HTERT RPE-1 (cell line): ENCODE data around the gene C4B.
"Not testable (repeated sequence)": the region's sequence is repeated elsewhere in the genome, so short reads cannot be mapped to it uniquely, and the experiment has no call there.

Experiments
- in situ Hi-C: fragments of 300-500 bp; cut with MboI; formaldehyde crosslinking; loops from 4 replicates; pipeline ENCODE4 v1.14.3; 2020; ENCODE audit warnings: low sequenced_read_pairs

C4B gene

DNA sequence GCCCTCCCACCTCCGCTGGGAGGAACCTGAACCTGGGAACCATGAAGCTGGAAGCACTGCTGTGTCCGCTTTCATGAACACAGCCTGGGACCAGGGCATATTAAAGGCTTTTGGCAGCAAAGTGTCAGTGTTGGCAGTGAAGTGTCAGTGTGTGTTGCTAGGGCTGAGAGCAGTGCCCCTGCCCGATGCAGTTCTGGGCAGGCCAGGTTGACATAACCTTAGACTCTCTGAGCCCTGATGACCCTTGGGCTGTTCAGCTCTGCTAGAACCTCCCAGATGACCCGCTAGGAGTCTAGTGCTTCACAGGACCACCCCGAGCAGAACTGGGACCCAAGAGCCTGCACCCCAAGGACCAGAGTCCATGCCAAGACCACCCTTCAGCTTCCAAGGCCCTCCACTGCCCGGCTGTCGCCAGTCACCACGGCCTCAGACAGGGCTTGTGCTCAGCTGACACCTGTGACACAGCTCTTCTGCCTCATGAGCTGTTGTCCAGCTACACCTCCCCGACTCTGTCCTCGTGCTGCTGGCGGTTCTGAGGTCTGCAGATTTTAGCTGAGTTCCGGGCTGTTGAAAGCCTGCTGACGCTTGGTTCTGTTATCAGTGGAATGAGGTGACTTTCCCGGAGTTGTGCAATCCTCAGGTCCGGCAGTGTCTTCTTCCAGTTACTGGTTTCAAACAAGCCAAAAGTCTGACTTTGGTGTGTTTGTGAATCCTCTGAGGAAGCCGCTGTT lies 20.9 kb downstream of the C4B start:
- in situ Hi-C loops: not testable (repeated sequence)

DNA sequence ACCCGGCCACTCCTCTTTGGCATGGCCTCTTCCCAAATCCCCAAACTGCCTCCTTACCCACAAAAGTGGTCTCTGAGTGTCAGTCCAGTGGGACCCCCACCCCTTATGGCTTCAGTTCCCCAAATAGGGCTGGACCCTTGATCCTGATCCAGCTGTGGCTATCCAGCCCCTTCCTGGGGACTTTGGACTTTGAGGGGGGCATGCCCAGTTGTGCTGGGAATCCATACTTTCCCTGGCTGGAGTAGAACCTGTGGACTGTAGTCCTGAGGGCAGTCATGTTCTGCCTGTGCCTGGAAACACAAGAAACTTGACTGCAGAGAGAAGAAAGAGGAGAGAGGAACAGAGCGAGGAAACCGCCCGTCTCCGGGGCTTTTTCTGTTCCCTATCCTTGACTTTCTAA lies 22.5 kb downstream of the C4B start:
- in situ Hi-C loops: not testable (repeated sequence)

DNA sequence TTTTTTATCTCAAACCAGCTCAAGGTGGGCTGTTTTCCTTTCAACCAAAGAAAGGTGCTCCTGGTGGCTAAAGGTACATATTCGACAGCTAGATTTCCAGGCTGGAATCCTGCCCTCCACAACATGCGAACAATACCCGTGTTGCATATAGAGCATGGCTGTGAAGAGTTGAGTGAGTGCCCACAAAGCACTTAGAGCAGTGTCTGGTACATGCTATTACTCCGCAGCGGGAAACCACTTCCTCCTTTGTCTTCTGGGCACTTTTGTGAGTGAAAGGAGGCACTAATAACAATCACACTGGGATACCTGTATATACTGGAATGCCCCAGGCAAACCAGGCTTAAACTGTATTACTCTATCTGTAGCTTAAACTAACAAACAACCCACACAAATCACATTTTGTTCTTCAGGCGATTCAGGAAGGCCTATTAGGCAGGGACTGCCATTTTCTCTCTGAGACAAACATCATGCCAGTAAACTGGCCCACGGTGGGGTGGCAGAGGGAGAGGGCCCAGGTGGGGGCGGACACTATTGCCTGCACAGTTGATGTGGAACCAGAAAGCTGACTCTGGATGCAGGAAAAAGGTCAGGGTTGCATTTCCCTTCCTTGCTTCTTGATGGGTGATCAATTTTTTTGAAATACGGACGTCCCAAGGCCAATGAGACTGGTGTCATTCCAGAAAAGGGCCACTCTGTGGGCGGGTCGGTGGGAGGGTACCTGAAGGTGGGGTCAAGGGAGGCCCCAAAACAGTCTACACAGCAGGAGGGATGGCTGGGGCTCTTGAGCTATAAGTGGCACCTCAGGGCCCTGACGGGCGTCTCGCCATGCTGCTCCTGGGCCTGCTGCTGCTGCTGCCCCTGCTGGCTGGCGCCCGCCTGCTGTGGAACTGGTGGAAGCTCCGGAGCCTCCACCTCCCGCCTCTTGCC lies 23.3 kb downstream of the C4B start, which contains the start of gene CYP21A2:
Gene CYP21A2, plus strand, starts transcription at position 818 of the 927 bp plus-strand sequence. Its CDS starts 8 bp downstream, at position 826.
- in situ Hi-C loops: not testable (repeated sequence)

DNA sequence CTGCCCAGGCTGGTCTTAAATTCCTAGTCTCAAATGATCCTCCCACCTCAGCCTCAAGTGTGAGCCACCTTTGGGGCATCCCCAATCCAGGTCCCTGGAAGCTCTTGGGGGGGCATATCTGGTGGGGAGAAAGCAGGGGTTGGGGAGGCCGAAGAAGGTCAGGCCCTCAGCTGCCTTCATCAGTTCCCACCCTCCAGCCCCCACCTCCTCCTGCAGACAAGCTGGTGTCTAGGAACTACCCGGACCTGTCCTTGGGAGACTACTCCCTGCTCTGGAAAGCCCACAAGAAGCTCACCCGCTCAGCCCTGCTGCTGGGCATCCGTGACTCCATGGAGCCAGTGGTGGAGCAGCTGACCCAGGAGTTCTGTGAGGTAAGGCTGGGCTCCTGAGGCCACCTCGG lies 24.3 kb downstream of the C4B start:
- in situ Hi-C loops: not testable (repeated sequence)

DNA sequence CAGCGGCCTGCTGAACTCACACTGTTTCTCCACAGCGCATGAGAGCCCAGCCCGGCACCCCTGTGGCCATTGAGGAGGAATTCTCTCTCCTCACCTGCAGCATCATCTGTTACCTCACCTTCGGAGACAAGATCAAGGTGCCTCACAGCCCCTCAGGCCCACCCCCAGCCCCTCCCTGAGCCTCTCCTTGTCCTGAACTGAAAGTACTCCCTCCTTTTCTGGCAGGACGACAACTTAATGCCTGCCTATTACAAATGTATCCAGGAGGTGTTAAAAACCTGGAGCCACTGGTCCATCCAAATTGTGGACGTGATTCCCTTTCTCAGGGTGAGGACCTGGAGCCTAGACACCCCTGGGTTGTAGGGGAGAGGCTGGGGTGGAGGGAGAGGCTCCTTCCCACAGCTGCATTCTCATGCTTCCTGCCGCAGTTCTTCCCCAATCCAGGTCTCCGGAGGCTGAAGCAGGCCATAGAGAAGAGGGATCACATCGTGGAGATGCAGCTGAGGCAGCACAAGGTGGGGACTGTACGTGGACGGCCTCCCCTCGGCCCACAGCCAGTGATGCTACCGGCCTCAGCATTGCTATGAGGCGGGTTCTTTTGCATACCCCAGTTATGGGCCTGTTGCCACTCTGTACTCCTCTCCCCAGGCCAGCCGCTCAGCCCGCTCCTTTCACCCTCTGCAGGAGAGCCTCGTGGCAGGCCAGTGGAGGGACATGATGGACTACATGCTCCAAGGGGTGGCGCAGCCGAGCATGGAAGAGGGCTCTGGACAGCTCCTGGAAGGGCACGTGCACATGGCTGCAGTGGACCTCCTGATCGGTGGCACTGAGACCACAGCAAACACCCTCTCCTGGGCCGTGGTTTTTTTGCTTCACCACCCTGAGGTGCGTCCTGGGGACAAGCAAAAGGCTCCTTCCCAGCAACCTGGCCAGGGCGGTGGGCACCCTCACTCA lies 25.0 kb downstream of the C4B start:
- in situ Hi-C loops: not testable (repeated sequence)

DNA sequence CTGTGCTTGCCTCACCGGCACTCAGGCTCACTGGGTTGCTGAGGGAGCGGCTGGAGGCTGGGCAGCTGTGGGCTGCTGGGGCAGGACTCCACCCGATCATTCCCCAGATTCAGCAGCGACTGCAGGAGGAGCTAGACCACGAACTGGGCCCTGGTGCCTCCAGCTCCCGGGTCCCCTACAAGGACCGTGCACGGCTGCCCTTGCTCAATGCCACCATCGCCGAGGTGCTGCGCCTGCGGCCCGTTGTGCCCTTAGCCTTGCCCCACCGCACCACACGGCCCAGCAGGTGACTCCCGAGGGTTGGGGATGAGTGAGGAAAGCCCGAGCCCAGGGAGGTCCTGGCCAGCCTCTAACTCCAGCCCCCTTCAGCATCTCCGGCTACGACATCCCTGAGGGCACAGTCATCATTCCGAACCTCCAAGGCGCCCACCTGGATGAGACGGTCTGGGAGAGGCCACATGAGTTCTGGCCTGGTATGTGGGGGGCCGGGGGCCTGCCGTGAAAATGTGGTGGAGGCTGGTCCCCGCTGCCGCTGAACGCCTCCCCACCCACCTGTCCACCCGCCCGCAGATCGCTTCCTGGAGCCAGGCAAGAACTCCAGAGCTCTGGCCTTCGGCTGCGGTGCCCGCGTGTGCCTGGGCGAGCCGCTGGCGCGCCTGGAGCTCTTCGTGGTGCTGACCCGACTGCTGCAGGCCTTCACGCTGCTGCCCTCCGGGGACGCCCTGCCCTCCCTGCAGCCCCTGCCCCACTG lies 25.9 kb downstream of the C4B start:
- in situ Hi-C loops: not testable (repeated sequence)

DNA sequence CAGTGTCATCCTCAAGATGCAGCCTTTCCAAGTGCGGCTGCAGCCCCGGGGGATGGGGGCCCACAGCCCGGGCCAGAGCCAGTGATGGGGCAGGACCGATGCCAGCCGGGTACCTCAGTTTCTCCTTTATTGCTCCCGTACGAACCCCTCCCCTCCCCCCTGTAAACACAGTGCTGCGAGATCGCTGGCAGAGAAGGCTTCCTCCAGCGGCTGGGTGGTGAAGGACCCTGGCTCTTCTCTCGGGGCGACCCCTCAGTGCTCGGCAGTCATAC lies 26.4 kb downstream of the C4B start:
- in situ Hi-C loops: not testable (repeated sequence)

DNA sequence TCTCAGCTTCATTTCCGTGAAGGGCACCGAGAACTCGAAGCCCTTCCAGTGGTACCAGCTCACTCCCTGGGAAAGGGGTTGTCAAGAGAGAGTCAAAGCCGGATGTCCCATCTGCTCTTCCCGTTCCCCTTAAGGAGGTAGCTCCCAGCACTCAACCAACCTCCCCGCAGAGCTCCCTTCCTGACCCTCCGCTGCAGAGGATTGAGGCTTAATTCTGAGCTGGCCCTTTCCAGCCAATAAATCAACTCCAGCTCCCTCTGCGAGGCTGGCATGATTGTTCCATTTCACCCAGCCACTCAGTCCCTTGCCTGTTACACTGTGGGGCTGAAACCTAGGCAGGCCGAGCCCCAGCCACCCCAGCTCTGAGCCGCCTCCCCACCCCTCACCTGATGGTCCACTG lies 26.8 kb downstream of the C4B start:
- in situ Hi-C loops: not testable (repeated sequence)

DNA sequence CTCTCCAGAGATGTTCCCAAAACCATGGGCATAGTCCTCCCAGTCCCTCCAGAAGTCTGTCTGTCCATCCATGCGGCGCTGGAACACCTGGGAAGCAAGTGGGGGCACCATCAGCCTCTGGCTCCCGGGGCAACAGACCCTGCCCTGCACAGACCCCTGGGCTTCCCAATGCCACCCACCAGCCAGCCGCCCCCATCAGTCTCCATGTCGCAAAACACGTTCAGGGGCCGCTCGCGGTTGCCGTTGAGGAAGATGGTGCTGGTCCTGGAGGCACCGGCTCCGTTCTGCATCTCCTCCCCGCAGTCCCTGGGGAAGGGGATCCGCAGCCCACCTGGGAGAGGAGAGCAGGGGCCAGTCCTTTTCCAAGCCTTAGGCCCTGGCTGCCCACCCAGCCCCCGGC lies 27.7 kb downstream of the C4B start:
- in situ Hi-C loops: not testable (repeated sequence)

DNA sequence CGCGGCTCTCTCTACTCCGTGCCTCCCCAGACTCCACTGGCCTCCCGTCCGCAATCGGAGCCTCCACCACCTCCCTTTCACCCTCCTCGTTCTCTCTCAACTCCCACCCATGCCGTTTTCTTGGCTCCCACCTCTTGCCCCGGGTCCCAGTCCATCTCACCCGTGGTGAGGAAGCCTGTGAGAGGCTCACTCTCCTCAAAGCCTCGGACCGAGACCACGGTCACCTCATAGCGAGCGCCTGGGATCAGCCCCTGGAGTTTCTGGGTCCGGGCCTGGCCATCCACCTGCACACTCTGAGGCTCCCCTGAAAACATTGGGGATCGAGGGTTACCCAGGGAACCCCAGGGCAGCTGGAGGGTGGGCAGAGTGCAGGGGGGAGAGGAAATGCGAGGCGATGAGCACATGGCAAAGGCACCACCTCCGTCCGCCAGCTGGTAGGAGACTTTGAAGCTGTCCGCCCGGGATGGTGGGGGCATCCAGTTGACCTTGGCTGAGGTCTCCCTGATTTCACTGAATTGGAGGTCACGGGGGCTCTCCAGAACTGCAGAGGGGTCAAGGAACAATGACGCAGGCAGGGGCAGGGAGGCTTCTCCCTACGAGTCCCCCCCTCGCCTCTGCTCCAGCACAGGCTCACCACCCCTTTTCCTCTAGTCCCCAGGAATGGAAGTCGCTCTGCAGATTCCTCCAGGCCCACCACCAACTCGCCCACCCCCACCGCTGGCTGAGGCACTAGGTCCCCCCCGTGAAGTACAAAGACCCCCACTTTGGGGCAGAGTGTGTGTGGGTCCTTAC lies 29.2 kb downstream of the C4B start:
- in situ Hi-C loops: not testable (repeated sequence)

DNA sequence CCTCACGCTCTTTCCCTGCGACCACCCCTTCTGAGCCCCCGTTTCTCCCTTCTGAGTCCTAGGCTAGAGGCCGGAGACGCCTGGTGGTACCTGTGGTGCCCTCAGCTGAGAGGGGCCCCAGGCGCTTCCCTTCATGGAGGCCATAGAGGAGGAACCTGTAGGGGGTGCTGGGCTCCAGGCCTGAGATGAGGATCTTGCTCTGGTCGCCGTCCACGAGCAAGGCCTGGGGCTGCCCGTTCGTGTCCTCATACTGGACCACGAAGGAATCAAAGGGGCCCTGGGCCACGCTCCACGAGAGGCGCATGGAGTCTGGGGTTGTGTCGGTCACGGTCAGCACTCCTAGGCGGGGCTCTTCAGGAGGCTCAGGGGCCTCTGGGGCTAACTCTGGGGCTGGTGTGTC lies 30.3 kb downstream of the C4B start:
- in situ Hi-C loops: not testable (repeated sequence)

DNA sequence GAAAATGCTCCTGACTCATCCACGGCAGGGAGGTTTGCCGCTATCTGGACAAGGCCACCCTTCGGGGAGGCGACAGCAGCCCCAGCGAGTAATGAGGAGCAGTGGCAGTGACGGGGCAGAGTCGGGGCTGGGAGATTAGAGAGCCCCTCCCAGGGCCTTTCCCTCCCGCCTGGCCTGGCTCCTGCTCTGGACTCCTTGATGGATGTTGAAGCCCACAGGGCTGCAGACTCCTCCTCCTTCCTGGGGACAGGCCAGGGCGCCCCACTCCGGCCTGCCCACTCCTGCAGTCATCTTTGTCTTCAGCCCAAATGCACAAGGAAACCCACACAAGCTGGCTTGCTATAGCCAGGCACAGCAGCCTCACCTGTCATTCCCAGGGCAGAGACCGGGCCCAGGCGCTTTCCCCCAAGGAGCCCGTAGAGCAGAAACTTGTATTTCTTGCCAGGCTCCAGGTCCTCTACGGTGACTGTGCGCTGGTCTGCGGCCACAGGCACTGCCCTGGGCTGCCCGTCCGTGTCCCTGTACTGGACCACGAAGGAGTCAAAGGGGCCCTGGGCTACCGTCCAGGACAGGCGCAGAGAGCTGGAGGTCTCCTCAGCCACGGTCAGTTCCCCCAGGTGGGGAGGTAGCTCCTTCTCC lies 31.3 kb downstream of the C4B start:
- in situ Hi-C loops: no loop called here

DNA sequence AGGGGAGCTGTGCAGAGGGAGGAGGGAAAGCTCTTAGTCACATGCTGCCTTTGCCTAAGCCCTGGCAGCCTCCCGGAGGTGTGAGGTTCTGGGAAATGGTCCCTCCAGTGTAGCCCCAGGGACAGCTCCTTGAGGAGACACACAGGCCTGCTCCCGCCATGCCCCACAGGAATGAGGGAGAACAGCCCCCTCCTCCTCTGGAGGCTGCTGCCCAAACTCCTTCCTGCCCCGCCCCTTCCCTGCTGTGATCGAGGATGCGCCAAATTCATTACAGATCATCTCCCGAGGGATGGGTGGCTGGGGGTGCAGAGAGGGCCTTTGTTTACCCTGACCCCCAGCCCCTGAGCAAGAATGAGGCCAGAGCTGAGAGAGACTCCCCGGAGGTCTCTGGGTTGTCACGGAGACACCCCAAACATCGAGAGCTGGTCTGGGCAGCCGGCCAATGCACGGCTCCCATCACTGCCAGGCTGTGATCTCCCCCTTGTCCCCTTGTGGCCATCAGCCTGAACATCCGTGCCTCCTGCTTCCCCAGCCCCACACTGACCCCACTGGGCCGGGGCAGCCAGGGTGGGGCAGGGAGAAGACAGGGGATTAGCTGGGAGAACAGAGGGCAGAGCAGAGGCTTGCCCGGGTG lies 32.0 kb downstream of the C4B start:
- in situ Hi-C loops: no loop called here

DNA sequence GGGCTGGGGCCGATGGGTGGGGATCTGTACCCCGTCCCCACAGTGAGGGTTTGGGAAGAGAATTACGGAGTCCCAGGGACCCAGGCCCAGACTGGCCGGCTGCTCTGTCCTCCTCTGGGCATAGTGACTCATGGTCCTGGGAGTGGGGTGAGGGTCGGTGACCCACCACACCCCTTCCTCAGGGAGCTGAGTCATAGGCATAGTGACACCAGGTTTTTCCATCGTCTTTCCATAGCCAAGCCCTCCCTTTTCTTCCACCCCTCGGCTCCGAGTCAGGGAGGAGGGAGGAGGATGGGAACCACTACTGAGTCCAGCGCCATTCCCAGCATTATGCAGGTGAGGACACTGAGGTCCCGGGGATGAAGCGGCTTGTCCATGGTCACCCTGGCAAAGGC lies 32.5 kb downstream of the C4B start:
- in situ Hi-C loops: no loop called here

DNA sequence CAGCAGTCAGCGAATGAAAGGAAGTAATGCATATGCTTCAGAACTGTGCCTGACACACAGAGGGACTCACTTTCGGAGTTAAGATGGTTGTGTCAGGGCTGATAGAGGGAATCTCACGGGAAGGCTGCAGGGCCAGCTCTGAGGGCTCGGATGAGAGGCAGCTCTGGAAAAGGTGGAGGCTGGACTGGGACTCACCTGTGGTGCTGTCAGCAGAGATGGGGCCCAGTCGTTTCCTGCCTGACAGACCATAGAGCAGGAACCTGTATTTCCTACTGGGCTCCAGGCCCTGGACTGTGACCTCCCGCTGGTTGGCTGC lies 32.9 kb downstream of the C4B start:
- in situ Hi-C loops: no loop called here

DNA sequence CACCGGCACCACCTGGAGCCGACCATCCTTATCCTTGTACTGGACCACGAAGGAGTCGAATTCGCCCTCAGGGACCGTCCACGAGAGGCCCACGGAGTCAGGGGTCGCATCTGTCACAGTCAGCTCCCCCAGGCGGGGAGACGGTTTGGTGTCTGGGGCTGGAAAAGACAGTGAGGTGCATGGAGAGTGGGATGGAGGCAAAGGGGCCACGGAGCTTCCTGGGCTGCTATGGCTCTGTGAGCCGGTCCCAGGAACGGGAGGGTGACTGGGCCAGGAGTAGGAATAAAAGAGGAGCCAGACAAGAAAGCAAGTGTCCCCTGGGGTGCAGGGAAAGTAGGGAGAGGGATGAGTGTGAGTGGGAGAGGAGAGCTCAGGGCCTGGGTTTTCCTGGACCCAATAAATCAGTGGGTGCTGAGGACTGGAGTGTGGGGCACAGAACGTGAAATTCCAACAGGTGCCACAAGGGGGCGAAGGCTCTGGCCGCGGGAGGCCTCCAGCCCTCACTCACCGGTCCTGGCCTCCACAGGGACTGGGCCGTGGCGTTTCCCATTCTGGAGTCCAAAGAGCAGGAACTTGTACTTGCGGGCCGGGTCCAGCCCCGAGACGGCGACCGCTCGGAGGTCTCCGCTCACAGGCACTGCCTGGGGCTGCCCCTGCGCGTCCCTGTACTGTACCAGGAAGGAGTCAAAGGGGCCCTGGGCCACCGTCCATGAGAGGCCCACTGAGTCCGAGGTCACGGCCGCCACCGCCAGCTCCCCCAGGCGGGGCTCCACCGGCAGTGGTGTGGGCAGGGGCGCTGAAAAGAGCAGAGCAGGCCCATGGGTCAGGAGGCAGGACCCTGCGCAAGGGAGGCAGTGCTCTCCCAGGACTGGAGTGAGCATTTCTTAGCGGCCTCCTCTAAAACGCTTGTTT lies 33.5 kb downstream of the C4B start:
- in situ Hi-C loops: no loop called here

DNA sequence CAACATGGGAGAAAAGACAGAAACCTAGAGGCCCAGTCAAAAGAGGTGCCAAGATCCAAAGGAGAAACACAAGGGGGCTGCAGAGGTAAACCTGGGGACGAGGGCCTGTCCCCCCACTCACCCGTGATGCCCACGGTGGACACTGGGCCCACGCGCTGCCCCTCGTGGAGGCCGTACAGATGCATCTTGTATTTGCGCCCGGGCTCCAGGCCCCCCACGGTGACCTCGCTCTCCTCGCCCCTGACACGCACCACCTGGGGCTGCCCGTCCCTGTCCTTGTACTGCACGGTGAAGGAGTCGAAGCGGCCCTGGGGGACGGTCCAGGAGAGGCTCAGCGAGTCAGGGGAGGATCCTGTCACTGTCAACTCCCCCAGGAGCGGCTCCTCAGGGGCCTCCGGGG lies 34.6 kb downstream of the C4B start:
- in situ Hi-C loops: not testable (repeated sequence)

DNA sequence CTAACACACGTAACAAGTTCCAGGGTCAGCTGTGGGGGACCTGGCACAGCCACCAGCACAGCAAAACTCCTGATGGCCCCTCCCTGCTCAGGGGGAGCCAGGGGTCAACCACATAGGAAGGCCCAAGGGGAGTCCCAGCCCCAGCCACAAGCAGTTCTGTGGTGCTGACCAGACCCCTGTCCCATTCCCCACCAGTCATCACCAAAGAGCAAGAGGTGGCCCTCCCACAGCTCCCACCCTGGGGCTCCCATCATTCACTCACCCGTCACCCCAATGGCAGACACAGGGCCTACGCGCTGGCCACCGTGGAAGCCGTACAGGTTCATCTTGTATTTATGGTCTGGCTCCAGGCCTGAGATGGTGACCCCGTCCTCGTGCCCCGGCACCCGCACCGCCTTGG lies 35.1 kb downstream of the C4B start:
- in situ Hi-C loops: not testable (repeated sequence)
